OCI-LY3 (cell line): Measurements from ENCODE around the gene CLCN4.

Experiments used
- H2AFZ ChIP-seq: fragments of 200-600, 300-600 bp; shearing (Covaris generic); 2 replicates; pipeline ENCODE4 v1.6.0; 2014; ENCODE audit warnings: antibody characterized with exemption, low read depth, low read length
- H3K27ac ChIP-seq: fragments of 200-600, 300-600 bp; sonication (generic); 2 replicates; pipeline ENCODE4 v1.5.1; 2014; ENCODE audit warnings: mild to moderate bottlenecking, low read length, moderate library complexity, mixed read lengths
- H3K27me3 ChIP-seq: fragments of 200-600, 300-600 bp; sonication (generic); 2 replicates; pipeline ENCODE4 v1.6.1; 2014; ENCODE audit warnings: low read depth, low read length, mixed read lengths
- H3K36me3 ChIP-seq: fragments of 200-600, 300-600 bp; sonication (generic); replicated peaks from 2 replicates; pipeline ENCODE3; 2014; ENCODE audit warnings: low read depth, low read length, mixed read lengths
- H3K4me1 ChIP-seq: fragments of 300-600, 200-600 bp; sonication (generic); 2 replicates; pipeline ENCODE4 v1.6.1; 2014; ENCODE audit warnings: low read length, mixed read lengths
- H3K4me2 ChIP-seq: fragments of 200-600, 300-600 bp; sonication (generic); 2 replicates; pipeline ENCODE4 v1.6.1; 2014; ENCODE audit warnings: low read length, mixed read lengths
- H3K4me3 ChIP-seq: fragments of 300-600, 200-600 bp; sonication (generic); 2 replicates; pipeline ENCODE4 v1.5.1; 2014; ENCODE audit warnings: antibody characterized with exemption, mild to moderate bottlenecking, low read length, moderate library complexity
- H3K79me2 ChIP-seq: fragments of 300-600, 200-600 bp; shearing (Covaris generic); 2 replicates; pipeline ENCODE4 v1.6.1; 2014; ENCODE audit warnings: mild to moderate bottlenecking, low read length, mixed read lengths
- H3K9ac ChIP-seq: fragments of 300-600, 200-600 bp; shearing (Covaris generic); 2 replicates; pipeline ENCODE4 v1.6.0; 2014; ENCODE audit warnings: mild to moderate bottlenecking, low read length, moderate library complexity
- H3K9me3 ChIP-seq: fragments of 200-600, 300-600 bp; shearing (Covaris generic); 2 replicates; pipeline ENCODE4 v1.6.1; 2014; ENCODE audit warnings: low read length, mixed read lengths; ENCODE audit not compliant: insufficient read depth
- H4K20me1 ChIP-seq: fragments of 200-600, 300-600 bp; sonication (generic); 2 replicates; pipeline ENCODE4 v1.6.1; 2016; ENCODE audit warnings: low read length, mixed read lengths; ENCODE audit not compliant: insufficient read depth
- CTCF ChIP-seq: fragments of 200-600, 300-600 bp; sonication (generic); IDR thresholded peaks from 2 replicates; pipeline ENCODE4 v1.5.1; 2014; ENCODE audit warnings: antibody characterized with exemption, low read length, low read depth
- EZH2phosphoT487 ChIP-seq: fragments of 200-600 bp; shearing (Covaris generic); IDR thresholded peaks from 2 replicates; pipeline ENCODE4 v1.6.1; 2018; ENCODE audit warnings: antibody characterized with exemption, mixed run types, low read depth

CLCN4 gene

GRCh38 chrX:10265775-10266174 is 109.0 kb downstream of the CLCN4 start:
- Histone ChIP-seq H3K79me2 (no peaks in the 10 kb centered on the region), H3K4me2 (no peak overlapping the region)

GRCh38 chrX:10278716-10279115 is 121.9 kb downstream of the CLCN4 start:
- Histone ChIP-seq H3K27me3 (no peaks in the 10 kb centered on the region), H3K4me3 (no peak overlapping the region), H3K79me2 (no peaks in the 10 kb centered on the region), H2AFZ (no peak overlapping the region), H3K9ac (no peak overlapping the region), H4K20me1 (no peaks in the 10 kb centered on the region), H3K9me3 (no peaks in the 10 kb centered on the region), H3K27ac (no peak overlapping the region), H3K4me2 (no peak overlapping the region), H3K4me1 (no peaks in the 10 kb centered on the region), H3K36me3 (no peaks in the 10 kb centered on the region)
- no peak for TF ChIP-seq CTCF
- TF ChIP-seq EZH2phosphoT487 = no peak

More at GRCh38 chrX:10265775-10266174, 109.0 kb downstream of the CLCN4 start:
- no peaks in the 10 kb centered on the region for H3K9me3 ChIP-seq
- H3K27me3 ChIP-seq = no peaks in the 10 kb centered on the region
- no peaks in the 10 kb centered on the region for H3K4me1 ChIP-seq
- no peak overlapping the region for H3K4me3 ChIP-seq
- H4K20me1 ChIP-seq = no peaks in the 10 kb centered on the region
- TF ChIP-seq CTCF (no peak), EZH2phosphoT487 (no peak)
- H3K9ac ChIP-seq = no peak overlapping the region
- H3K27ac ChIP-seq = no peak overlapping the region
- H2AFZ ChIP-seq = no peak overlapping the region
- H3K36me3 ChIP-seq = no peaks in the 10 kb centered on the region

DNA sequence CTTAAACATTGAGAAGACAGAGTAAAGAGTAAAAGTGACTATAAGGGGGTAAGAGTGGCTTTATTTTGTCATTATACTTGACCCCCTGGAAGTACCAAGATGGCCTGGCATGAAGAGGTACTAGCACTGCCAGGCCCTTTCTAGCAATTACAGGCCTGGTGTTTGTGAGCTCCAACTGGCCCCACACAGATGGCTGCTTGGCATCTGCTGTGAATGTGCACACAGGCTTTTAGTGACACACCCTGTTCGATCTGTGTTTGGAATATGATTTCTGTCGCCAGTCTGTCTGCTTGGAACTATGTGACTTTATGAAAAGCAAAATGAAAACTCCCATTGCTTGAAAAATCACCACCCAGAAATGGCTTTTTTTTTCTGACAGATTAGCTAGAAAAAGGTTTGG is 123.3 kb downstream of the CLCN4 start:
- Histone ChIP-seq H3K4me2 (no peak overlapping the region), H3K4me3 (no peak overlapping the region), H3K4me1 (no peaks in the 10 kb centered on the region), H3K79me2 (no peaks in the 10 kb centered on the region), H3K27ac (no peak overlapping the region), H3K9ac (no peak overlapping the region), H4K20me1 (no peaks in the 10 kb centered on the region), H2AFZ (no peak overlapping the region), H3K36me3 (no peaks in the 10 kb centered on the region), H3K9me3 (no peaks in the 10 kb centered on the region), H3K27me3 (no peaks in the 10 kb centered on the region)
- no peak for TF ChIP-seq EZH2phosphoT487
- TF ChIP-seq CTCF = no peak

DNA sequence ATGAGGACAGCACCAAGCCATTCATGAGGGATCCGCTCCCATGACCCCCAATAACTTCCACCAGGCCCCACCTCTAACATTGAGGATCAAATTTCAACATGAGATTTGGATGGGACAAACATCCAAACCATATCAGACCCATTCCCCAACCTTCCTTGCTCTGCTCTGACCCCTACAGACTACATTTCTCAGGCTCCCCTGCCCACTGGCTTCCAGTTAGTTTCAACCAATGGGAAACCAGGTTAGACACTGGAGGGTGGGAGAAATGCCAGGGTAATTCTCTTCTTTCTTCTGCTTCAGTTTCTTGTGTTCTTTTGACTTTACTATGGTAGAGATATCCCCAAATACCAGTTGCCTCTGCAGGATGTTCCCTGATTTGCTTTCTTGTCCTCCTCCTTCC is 125.7 kb downstream of the CLCN4 start:
- TF ChIP-seq CTCF (no peak), EZH2phosphoT487 (no peak)
- no peaks in the 10 kb centered on the region for H4K20me1 ChIP-seq
- H3K27ac ChIP-seq = no peak overlapping the region
- no peak overlapping the region for H3K4me2 ChIP-seq
- H3K9me3 ChIP-seq = no peaks in the 10 kb centered on the region
- no peak overlapping the region for H3K9ac ChIP-seq
- no peaks in the 10 kb centered on the region for H3K36me3 ChIP-seq
- H3K27me3 ChIP-seq = no peaks in the 10 kb centered on the region
- no peak overlapping the region for H3K4me3 ChIP-seq
- H3K4me1 ChIP-seq = no peaks in the 10 kb centered on the region
- H3K79me2 ChIP-seq = no peaks in the 10 kb centered on the region
- no peak overlapping the region for H2AFZ ChIP-seq
